T-helper 22 cell (primary cell): ENCODE data around the gene MAGIX.

ENCODE experiments used
- DNase-seq: peaks from one replicate; pipeline ENCODE4 v3.0.0-alpha.2; 2020; ENCODE audit warnings: low read depth

The MAGIX gene

GRCh38 chrX:49184294-49185281 lies 22.0 kb downstream of the MAGIX start:
- peak; percentile 19 for DNase-seq

GRCh38 chrX:49186125-49187027 lies 23.8 kb downstream of the MAGIX start, which contains the start of gene PRICKLE3:
Gene PRICKLE3, minus strand, starts transcription at chrX:49186373. Its CDS starts 76 bp downstream, at chrX:49186297.
- peak; percentile 53 for DNase-seq

DNA sequence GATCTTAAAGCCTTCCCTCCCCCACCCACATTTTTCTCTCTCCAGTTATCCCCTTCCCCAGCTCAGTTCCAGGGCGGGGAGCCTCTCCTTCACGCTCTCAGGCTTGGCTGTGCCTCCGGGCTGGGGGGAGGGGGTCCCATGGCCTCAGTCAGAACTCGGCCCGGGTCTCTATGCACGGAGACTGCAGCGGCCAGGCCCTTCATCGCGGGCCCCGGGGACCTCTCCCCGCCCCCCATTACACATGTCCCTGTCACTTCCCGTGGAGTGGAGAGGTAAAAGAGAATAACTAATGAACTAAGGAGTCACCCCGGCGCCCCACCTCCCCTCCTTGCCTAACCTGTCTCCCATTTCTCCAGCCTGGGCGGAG lies 24.5 kb downstream of the MAGIX start:
- no peak for DNase-seq

DNA sequence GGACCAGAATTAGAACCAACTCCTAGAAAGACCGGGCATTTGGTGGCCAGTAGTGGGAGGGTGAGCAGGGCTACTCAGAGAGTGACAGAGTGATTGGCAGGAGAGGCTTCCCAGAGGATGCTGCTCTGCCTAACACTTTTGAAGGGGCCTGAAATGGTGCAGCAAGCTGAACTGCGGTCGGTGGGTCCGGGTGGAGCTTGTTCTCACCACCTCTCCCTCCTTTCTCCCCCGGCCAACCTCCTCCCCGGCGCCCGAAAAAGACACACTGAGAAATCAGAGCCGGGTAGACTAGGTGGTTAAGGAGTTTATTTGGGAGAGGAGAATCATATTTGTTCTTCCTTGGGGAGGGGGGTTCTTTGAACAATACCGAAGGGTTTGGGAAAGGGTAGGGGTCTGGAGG lies 25.0 kb downstream of the MAGIX start:
- no peak for DNase-seq

DNA sequence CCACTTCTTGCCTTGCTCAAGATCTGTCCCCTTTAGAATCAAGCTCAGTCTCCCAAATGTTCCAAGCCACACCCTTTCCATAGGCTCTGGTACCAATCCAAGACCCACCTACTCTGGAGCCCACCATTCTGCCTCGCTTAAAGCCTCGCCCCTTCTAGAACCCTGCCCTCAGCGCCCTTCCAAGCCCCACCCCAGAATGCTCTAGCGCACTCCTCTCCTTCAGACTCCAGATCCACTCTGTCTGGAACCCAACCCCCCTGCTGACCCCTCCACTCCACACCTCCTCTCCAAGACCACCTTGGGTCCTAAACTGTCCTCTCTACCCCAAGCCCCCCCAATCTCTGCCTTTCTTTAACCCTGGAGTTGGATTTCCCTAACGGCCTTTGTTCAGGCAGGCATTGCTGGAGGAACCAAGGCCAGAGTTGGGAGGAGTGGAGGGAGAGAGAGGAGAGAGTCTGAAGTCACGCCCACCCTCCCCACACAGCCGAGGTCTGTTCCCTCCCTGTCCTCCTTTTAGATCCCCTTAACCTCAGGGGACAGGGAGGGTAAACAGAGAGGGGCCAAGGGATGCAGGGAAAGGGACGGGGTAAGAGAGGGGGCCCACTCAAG lies 26.0 kb downstream of the MAGIX start:
- no peak for DNase-seq

- no peak for DNase-seq
These were observed 27.0 kb downstream of the MAGIX start for GRCh38 chrX:49189606-49190005.

- DNase-seq: peak; percentile 81
These were observed 28.4 kb downstream of the MAGIX start for GRCh38 chrX:49190821-49191573.

DNA sequence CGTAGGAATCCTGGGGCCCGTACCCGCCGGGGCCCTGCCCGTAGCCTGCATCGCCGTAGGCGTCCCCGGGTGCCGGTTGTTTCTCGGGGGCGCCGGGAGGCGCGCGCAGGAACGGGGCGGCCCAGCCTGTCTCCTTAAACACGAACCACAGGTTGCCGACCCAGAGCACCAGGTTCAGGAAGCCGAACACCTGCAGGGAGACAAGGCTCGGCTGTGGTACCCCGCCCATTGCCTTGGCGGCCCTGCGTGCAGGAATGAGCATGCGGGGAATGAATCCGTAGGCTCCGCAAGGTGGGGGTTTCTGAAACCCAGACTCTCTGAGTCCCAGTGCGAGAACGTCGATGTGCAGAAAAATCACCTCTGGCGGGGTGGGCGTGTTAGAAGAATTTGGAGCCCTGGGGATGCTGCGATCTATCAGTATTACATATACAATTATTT lies 29.0 kb downstream of the MAGIX start:
- DNase-seq: no peak

DNA sequence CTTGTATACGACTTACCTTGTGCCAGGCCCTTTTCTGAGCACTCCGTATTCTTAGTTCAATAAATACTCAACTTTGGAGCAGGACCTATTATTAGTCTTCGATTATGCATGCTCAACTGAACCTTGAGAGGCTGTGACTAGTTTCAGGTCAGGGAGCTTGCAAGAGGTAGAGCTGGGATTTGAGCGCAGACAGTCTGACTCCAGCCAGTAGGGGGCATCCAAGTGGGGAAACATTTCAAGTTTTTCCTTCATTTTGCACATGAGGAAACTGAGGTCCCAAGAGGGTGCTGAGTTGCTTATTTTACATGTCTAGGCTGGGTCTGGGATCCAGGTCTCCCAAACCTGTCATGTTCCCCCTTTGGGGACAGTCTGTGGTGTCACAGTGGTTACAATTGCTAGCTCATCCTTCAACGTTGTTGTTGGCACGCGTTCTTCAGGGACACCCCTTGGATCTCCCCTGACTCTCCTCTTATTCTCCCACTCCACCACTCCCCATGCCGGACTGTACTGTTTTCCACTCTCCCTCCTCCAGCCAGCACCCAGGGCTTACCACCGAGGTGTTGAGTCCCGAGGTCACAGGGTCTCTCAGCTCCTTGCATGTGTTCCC lies 30.3 kb downstream of the MAGIX start:
- no peak for DNase-seq

GRCh38 chrX:49193542-49193964 lies 31.0 kb downstream of the MAGIX start:
- DNase-seq: no peak

GRCh38 chrX:49197543-49198087 lies 35.1 kb downstream of the MAGIX start:
- no peak for DNase-seq

- no peak for DNase-seq
These were observed 36.2 kb downstream of the MAGIX start for GRCh38 chrX:49198540-49199314.

- DNase-seq: no peak
These were observed 36.7 kb downstream of the MAGIX start for GRCh38 chrX:49199315-49199595.

DNA sequence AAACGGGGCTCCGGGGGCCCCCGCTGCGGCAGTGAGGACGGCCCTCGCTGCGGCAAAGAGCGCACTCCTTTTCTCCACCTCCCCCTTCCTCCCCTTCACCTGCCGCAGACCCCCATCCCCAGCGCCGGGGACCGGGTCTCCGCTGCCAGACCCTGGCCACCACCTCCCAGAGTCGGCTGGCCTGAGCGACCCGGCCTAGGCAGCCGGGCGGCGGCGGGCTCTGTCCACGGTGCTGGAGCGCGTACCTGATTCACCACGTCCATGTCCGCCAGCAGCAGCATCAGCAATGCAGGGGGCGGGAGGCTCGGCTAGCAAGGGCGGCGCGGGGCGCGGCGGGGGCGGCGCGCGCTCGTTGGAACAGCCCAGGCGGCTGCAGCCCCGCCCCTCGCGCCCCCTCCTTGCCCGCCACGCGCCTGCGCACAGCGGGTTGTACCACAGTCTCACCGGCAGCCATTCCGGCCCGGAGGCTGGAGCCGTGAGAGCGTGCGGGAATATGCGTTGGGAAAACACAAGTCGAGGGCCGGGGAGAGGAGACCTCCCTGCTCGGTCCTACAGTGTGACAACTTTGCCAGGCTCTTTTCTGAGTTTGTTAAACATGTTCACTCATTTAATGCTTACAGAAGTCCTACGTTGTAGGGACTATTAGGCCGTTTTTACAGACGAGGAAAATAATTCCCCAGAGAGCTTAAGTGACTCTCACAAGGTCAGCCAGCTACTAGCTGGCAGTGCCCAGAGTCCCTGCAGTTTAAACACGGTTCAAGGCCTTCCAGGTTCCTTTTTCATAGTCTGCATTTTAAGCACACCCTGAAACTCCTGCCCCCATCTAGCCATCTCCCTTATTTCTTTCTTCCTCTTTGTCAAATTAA lies 37.6 kb downstream of the MAGIX start, which contains the start of gene SYP:
Gene SYP, minus strand, starts transcription at position 288 of the 866 bp plus-strand sequence. Its CDS starts 7 bp downstream, at position 281.
- peak; percentile 76 for DNase-seq

GRCh38 chrX:49202022-49202421 lies 39.5 kb downstream of the MAGIX start:
- no peak for DNase-seq

DNA sequence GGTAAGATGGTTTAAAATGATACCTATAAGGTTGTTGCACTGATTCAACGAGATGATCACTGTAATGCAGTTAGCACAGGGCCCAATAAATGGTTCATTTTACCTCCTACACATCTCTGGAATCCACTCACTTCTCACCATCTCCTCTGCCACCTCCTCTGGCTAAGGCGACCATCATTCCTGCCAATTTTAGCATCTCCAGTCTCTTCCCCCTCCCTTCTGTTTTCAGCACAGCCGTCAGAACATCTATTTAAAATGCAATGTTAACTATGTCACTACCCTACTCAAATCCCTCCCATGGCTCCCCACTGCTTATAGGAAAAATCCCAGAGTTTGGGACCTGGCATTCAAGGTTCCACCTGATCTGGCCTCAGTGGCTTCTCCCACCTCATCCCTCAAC lies 41.0 kb downstream of the MAGIX start:
- DNase-seq: no peak

GRCh38 chrX:49204017-49204416 lies 41.5 kb downstream of the MAGIX start:
- no peak for DNase-seq

DNA sequence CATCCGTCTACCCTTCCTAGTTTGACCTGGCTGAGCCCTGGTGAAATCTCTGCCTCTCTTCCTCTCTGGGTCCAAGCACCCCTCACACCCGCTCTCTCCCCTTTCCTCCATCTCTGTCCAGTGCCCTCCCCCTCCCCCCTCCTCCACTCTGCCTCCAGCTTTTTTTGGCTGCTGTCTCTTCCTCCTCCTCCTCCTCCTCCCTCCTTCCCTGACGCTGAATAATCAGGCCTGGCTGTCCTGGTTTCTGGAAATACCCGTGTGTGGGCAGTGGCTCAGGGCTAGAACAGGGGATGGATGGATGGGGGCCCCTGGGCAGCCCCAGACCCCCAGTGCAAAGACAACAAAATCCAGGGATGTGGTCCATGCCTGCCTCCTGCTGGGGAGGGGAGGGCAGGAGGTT lies 42.2 kb downstream of the MAGIX start:
- no peak for DNase-seq

DNA sequence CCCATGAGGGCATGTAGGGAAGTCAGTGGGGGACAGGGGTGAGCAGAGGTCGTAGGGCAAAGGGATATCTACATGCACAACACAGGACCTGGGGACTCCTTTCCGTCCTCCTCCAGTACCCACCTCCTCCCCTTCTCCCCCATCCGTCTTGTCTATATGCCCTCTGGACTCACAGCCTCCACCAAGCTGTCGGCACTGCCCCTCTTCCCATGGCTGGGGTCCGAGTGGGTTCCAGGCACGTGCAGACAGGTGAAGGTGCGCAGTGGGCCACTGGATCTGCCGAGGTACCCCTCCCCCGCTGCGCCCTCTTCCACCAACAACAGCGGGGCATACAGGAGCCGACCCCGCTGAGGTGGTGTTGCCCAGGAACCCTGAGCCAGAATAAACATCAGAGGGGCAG lies 42.9 kb downstream of the MAGIX start:
- DNase-seq: no peak
